Activated naive CD8-positive, alpha-beta T cell (primary cell): ENCODE results near the gene FARP1.

Experiments used
- H3K27ac Mint-ChIP-seq: one replicate; pipeline ENCODE4 v1.8.0; 2021; ENCODE audit warnings: mixed read lengths
- H3K27me3 Mint-ChIP-seq: one replicate; pipeline ENCODE4 v1.8.0; 2021; ENCODE audit warnings: mixed read lengths
- H3K36me3 Mint-ChIP-seq: one replicate; pipeline ENCODE4 v1.8.0; 2021; ENCODE audit warnings: mixed read lengths
- H3K4me1 Mint-ChIP-seq: one replicate; pipeline ENCODE4 v1.8.0; 2021; ENCODE audit warnings: low read depth, mixed read lengths
- H3K4me3 Mint-ChIP-seq: one replicate; pipeline ENCODE4 v1.8.0; 2021; ENCODE audit warnings: mild to moderate bottlenecking, mixed read lengths
- H3K9me3 Mint-ChIP-seq: one replicate; pipeline ENCODE4 v1.8.0; 2021; ENCODE audit warnings: low read depth, mixed read lengths

FARP1 gene

DNA sequence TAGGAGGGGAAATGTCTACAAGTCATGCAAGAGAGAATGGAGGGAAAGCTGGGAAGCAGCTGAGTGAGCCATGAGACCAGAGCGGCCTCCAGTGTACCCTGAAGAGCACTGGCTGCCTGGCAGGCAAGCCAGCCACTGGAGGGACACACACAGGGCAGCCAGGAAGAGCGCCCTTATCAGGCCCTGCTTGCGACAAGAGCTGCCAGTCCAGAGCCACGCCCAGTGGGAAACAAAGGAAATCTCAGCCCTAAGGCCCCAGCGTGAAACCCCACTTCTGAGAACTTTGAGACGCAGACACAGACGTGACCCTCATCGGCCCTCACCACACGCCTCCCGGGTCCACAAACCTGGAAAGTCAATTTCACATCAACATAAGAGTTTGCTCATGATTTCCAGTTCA lies 329.0 kb downstream of the FARP1 start:
- H3K4me1 Mint-ChIP-seq: peaks cover 47% of the 10 kb centered on the region
- H3K27me3 Mint-ChIP-seq: no peaks in the 10 kb centered on the region
- peak overlapping the region; percentile 91 for H3K27ac Mint-ChIP-seq
- H3K4me3 Mint-ChIP-seq: no peak overlapping the region
- peaks cover 10% of the 10 kb centered on the region for H3K36me3 Mint-ChIP-seq
- no peaks in the 10 kb centered on the region for H3K9me3 Mint-ChIP-seq

DNA sequence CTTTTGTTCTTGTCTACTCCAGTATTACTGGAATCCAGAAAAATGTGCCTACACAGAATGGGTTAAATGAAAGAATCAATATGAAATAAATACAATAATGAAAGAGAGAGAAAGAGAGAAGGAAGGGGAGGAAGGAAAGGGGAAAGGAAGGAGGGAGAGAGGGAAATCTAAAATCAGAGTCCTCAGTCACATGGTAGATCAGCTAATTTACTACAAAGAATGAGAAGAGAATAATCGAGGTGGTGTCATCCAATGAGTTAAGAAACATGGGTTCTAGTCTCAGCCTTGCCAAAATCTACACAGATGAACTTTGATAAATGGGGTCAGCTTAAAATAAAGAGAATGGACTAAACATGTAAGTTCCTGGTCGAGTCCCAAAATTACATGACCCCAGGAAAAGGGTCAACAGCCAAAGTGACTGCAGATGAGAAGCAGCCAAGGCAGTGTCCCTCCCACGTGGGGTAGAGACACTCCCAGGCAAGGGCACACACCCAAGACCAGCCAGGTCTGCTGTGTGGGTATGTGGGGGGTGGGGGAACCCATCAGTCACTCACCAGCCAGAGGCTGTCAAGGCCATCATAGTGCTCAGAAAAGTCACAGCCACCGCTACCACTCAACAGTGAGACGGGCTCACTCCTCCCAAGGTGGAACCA lies 330.4 kb downstream of the FARP1 start:
- no peak overlapping the region for H3K4me3 Mint-ChIP-seq
- H3K9me3 Mint-ChIP-seq: no peaks in the 10 kb centered on the region
- H3K4me1 Mint-ChIP-seq: peaks cover 48% of the 10 kb centered on the region
- peaks cover 17% of the 10 kb centered on the region for H3K36me3 Mint-ChIP-seq
- no peaks in the 10 kb centered on the region for H3K27me3 Mint-ChIP-seq
- H3K27ac Mint-ChIP-seq: peak overlapping the region; percentile 91

DNA sequence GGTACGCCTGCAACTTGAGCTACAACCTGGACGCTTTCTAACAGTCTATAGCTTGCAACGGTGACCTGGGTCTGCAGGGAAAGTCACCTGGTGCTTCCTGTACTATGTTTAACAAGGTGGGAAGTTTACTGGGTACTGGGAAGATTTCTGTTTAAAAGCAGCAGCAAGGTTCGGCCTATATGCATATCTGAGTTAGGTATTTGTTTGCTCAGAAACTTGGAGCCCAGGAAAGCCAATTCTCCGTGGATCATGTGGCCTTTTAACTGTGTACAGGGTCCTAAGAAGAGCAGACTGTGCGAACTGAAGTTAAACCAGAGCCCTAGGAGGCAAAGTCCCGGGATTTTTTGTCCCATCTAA lies 330.9 kb downstream of the FARP1 start:
- Mint-ChIP-seq H3K27me3 (no peaks in the 10 kb centered on the region), H3K4me1 (peaks cover 52% of the 10 kb centered on the region), H3K9me3 (no peaks in the 10 kb centered on the region), H3K27ac (peak overlapping the region; percentile 91), H3K36me3 (peaks cover 18% of the 10 kb centered on the region), H3K4me3 (no peak overlapping the region)

DNA sequence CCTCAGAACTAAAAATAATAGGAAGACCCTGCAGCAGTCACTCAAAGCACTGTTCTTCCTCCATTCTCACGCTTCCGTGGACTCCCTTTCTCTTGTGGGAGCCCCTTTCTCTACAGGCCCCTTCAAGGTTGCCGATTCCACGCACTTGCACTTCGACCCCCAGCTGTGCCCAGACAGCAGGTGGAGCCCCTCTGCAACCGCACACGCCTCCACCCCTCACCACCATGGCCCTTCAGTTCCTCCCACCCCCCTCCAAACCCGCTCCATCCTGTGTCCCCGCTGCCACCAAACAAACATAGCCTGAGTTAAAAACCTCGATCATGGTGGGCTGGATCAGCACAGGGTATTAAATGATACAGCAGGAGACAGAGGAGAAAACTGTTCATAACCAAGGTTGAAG lies 331.4 kb downstream of the FARP1 start:
- H3K27me3 Mint-ChIP-seq: no peaks in the 10 kb centered on the region
- H3K27ac Mint-ChIP-seq: peak overlapping the region; percentile 91
- H3K36me3 Mint-ChIP-seq: peaks cover 20% of the 10 kb centered on the region
- no peaks in the 10 kb centered on the region for H3K9me3 Mint-ChIP-seq
- H3K4me3 Mint-ChIP-seq: no peak overlapping the region
- peaks cover 57% of the 10 kb centered on the region for H3K4me1 Mint-ChIP-seq

DNA sequence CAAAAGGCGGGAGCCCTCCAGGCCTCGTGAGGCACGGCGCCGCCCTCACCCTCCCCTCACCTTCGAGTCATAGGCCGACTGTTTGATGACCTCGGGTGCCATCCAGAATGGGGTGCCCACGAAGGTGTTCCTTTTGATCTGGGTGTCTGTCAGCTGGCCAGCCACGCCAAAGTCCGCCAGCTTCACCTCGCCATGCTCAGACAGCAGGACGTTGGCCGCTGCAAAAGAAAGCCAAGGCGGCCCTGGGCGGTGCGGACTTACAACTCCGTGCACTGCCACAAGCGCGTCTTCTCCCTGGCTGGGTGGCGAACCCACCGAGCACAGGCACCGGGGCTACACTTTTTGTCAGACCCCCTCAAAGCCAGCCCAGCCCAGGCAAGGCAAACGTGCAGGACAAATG lies 331.9 kb downstream of the FARP1 start:
- Mint-ChIP-seq H3K27me3 (no peaks in the 10 kb centered on the region), H3K4me1 (peaks cover 61% of the 10 kb centered on the region), H3K36me3 (peaks cover 20% of the 10 kb centered on the region), H3K4me3 (no peak overlapping the region), H3K9me3 (no peaks in the 10 kb centered on the region), H3K27ac (peak overlapping the region; percentile 41)

DNA sequence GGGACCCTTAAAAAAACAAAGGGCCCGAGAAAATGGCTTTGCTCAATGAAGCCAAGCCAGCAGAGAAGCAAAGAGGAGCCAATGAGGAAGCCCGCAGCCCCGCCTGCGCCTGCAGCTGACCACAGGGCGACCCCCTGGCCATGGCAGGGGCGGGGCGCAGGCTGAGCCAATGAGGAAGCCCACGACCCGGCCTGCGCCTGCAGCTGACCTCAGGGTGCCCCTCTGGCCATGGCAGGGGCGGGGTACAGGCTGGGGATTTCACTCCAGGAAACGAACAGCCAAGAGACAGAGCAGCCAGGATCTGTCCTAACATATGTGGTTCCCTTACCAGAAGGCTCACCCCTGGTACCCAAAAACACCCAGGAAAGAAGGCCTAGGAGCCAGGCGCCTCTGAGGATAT lies 332.6 kb downstream of the FARP1 start:
- no peaks in the 10 kb centered on the region for H3K9me3 Mint-ChIP-seq
- H3K27me3 Mint-ChIP-seq: no peaks in the 10 kb centered on the region
- peak overlapping the region; percentile 42 for H3K4me3 Mint-ChIP-seq
- peaks cover 62% of the 10 kb centered on the region for H3K4me1 Mint-ChIP-seq
- peak overlapping the region; percentile 75 for H3K27ac Mint-ChIP-seq
- H3K36me3 Mint-ChIP-seq: peaks cover 20% of the 10 kb centered on the region

DNA sequence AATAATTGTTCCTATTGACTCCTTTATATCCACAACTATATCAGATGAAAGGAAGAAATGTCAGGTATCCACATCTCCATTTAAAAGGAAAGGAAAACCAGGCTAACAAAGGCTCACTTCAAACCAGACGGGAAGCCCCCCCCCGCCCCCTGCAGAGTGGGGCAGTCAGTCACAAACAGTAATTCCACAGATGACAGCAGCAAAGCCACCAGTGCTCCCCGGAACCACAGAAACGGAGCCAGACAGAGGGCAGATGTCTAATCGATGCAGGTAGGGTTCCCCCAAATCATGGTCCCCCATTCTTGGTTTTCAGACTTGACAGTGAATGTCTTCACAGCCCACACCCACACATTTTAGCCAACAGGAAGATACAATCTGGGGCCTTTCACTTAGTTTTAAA lies 333.2 kb downstream of the FARP1 start:
- Mint-ChIP-seq H3K9me3 (no peaks in the 10 kb centered on the region), H3K36me3 (peaks cover 21% of the 10 kb centered on the region), H3K4me3 (peak overlapping the region; percentile 87), H3K27me3 (no peaks in the 10 kb centered on the region), H3K27ac (peak overlapping the region; percentile 98), H3K4me1 (peaks cover 65% of the 10 kb centered on the region)

DNA sequence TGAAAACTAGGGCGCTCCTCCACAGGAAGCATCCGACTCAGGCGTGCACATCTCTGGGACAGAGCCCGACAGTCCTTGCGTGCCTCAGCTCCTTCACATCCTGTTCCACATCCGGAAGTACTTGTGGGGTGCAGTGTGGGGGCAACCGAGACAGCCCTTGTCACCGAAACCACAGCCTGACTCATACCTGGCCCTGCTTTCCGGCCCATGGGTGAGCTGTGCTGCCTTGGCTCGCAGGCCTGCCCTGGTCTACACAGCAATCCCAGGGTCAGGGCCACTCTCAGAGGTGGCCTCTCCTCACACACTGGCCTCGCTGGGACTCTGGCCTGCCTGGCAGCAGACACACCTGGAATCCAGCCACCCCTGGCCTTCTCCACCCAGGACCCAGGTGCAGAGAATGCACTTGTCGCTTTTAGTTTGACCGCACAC lies 333.7 kb downstream of the FARP1 start:
- Mint-ChIP-seq H3K4me3 (peak overlapping the region; percentile 87), H3K4me1 (peaks cover 69% of the 10 kb centered on the region), H3K27me3 (no peaks in the 10 kb centered on the region), H3K36me3 (peaks cover 18% of the 10 kb centered on the region), H3K9me3 (no peaks in the 10 kb centered on the region), H3K27ac (peak overlapping the region; percentile 98)

DNA sequence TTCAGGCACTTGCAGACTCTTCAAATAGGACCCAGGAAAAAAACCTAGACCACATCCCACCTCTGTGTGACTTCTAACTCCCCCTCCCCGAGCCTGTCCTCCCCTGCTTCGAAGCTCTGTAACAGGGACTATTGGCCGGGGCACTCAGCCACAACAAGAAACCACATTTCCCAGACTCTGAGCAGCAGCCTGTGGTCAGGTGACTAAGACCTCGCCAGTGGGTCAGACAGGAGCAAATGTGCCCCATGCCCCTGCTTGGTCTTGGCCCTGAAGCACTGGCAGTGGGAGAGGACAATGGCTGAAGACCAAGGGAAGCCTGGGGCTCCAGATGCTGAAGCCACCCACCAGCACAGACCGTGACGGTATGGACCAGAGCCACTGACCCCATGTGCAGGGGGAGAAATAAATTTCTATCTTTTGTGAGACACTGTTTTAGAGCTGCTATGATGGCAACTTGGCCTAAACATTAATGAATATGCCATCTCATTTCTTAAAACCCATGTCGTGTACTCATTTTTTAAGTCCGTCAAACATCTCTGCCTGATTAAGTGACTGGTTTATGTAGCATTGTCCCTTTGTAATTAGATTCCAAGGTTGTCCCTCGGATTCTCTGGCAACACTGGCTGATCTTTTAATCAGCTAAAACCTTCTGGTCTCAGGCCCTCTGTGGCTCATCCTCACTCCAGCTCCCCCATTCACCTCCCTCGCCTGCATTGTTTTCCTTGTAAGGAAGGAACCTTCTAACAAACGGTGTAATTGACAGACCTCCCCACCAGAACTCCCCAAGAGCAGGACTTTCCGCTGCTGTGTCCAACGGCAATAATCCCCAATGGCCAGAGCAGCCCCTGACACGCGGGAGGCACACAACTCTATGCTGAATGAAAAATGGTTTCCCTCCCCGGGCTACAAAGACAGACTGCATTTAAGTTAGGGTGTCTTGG lies 335.6 kb downstream of the FARP1 start:
- Mint-ChIP-seq H3K9me3 (no peaks in the 10 kb centered on the region), H3K4me1 (peaks cover 67% of the 10 kb centered on the region), H3K27me3 (no peaks in the 10 kb centered on the region), H3K27ac (peak overlapping the region; percentile 88), H3K4me3 (peak overlapping the region; percentile 57), H3K36me3 (peaks cover 14% of the 10 kb centered on the region)

DNA sequence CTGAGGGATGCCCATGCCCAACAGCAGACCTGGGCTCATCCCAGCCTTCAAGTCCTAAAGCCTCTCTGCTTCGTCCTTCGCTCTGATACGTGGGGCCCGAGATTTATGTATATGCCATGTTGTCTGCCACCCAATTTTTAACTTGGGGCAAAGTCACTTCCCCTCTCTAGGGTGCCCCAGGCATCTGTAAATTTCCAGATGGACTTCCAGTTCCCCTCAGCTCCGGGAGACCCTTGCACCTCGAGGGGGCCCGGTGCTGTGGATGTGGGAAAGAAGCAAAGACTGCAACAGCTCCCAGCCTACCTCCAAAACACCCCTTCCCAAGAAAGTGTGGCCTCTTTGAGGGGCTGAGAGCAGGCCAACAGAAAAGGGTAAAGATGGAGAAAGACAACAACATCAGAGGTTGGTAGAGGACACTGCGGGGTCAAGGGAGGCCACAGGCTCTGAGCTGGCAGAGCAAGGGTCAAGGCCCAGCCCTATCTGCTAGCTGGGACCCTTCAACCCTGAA lies 336.7 kb downstream of the FARP1 start:
- H3K36me3 Mint-ChIP-seq: peaks cover 15% of the 10 kb centered on the region
- H3K4me1 Mint-ChIP-seq: peaks cover 72% of the 10 kb centered on the region
- no peaks in the 10 kb centered on the region for H3K9me3 Mint-ChIP-seq
- no peaks in the 10 kb centered on the region for H3K27me3 Mint-ChIP-seq
- no peak overlapping the region for H3K4me3 Mint-ChIP-seq
- peak overlapping the region; percentile 58 for H3K27ac Mint-ChIP-seq

DNA sequence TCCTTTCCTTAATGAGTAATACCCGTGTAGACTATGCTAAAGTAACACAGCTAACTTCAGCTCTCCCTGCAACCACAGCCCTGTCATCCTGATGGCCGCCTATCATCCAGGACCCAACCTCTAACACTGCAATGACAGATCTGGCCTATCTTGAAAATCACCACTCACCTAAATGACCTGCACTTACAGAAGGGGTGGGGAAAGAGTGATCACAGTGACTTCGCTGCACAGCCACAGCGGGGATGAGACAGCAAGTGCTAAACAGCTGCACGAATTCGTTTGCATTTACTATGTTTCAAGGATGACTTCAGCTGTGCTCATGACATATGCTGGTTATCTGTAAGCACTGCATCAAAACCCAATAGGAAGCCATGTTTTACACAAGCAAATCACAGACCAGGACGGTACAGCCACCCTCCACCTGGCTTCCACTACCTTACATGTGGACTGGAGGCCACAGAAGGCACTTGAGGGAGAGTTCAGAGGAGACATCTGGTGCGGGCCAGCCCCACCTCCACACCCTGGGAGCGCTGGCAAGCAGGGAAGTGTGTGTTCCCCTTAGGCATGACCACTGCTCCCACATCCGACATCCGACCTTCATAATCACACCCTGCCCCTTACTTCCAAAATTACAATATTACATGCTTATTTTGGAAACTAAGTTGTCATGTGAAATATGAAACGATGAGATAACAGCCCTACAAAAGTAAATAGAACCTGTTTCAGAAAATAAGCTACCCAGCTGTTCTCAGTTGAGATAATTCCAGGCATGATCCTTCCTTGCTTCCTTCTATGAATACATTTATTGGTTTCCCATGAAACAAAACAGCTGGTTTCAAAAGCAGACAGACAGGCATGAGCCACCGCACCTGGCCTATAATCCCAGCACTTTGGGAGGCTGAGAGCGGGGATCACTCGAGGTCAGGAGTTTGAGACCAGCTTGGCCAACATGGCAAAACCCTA lies 338.3 kb downstream of the FARP1 start:
- H3K4me3 Mint-ChIP-seq: peak overlapping the region; percentile 6
- peak overlapping the region; percentile 86 for H3K27ac Mint-ChIP-seq
- H3K9me3 Mint-ChIP-seq: no peaks in the 10 kb centered on the region
- H3K27me3 Mint-ChIP-seq: no peaks in the 10 kb centered on the region
- peaks cover 79% of the 10 kb centered on the region for H3K4me1 Mint-ChIP-seq
- peaks cover 15% of the 10 kb centered on the region for H3K36me3 Mint-ChIP-seq

DNA sequence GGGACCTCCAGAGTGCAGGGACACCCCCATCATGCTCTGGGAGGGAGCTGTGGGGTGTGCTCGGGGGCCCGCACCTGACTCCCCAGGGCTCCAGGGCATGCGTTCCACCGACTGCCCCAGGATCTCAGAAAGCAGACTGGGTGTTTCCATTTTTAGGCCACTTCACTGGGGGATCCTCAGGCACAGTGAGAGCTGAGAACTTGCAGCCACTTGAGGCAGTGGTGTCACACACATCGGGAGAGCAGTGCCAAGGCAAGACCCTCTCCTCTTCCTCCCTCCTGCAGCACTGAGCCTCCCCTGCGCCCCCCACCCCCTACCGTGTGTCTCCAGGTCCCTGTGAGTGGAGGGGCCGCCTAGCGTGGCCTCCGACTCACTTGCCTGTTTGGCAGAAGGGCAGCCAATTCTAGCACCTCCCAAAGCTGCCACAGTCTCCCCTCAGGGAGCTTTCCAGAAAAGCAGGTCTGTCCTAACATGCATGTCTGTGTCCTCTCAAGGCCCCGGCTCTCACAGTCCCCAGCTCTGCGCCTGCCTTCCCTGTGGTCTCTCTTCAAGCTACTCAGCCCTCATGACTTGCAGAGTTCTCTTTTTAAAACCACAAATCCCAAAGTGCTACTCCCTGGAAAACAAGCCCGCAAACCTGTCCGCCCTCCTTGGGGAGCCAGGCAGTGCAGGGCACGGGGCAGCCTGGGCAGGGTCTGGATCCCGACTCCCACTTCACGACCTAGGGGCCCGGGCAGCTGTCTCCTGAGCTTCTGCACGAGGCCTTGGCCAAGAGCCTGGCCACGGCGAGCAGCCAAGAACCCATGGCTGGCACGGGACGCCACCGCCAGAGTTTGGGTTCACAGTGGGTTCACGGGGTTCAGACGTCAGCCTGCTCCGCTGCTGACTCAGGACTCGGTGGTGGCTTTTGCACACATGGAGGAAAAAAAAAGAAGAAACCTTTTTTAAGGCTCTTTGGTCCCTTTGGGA lies 339.9 kb downstream of the FARP1 start:
- H3K27ac Mint-ChIP-seq: no peak overlapping the region

DNA sequence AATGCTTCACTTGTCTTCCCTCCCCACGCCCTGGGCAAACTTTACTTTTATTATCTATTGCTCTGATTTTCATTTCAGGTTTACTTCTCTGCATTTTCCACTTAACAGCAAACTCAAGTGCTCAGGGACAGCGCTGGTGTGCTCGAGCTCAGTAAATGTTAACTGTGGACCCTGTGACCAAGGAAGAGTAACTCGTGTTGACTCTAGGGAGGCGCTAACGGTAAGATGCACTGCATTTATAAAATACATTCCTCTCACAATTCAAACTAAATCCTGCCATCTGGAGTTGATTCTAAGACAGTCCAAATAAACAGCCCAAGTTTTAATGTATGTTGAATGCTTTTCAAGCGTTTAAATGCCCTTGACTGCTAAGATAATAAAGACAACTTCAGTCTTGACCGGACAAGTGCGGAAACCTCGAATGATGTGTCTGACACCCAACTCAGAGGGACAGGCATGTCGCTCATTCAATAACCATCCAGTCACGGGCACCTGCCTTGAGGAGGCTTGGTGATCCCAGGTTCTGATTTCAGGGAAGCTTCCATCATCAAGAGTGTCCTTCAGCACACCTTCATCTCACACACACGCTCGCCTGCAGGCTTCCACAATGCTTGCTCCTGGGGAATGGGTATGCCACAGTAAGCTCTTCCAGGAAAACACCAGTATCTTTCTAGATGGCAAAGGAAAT lies 340.9 kb downstream of the FARP1 start:
- peaks cover 8% of the 10 kb centered on the region for H3K36me3 Mint-ChIP-seq
- H3K27me3 Mint-ChIP-seq: no peaks in the 10 kb centered on the region
- peak overlapping the region; percentile 64 for H3K27ac Mint-ChIP-seq
- no peak overlapping the region for H3K4me3 Mint-ChIP-seq
- peaks cover 78% of the 10 kb centered on the region for H3K4me1 Mint-ChIP-seq
- H3K9me3 Mint-ChIP-seq: no peaks in the 10 kb centered on the region

More for the DNA sequence above, 339.9 kb downstream of the FARP1 start:
- Mint-ChIP-seq H3K4me1 (peaks cover 79% of the 10 kb centered on the region), H3K9me3 (no peaks in the 10 kb centered on the region), H3K36me3 (peaks cover 13% of the 10 kb centered on the region), H3K4me3 (no peak overlapping the region), H3K27me3 (no peaks in the 10 kb centered on the region)
